Nucleus accumbens (tissue), 56 donors: Measurements from ENCODE around the gene HAGH.
A peak's percentile ranks its signal among the peaks of the same experiment; 100 is the strongest.
"Not testable (repeated sequence)": the region's sequence is repeated elsewhere in the genome, so short reads cannot be mapped to it uniquely, and the experiment has no call there.

Experiments
- DNase-seq, 56 donors: peaks; one replicate each; lab custom pipeline; 2025; lab: John Stamatoyannopoulos, UW

The HAGH gene

DNA sequence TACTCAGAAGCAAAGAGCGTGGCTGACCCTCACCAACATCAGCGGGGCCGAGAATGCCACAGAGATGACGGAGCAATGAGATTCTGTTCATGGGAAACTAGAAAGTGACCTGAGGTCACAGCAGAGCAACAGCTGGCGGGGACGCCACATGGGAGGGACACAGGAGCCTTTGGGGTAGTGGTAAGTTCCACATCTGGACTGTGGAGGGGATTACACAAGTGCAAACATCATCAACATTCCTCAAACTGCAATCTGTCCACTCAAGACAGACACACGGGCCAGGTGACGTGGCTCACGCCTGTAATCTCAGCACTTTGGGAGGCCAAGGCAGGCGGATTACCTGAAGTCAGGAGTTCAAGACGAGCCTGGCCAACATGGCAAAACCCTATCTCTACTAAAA, 11.2 kb downstream of the HAGH start:
- no peak for DNase-seq

DNA sequence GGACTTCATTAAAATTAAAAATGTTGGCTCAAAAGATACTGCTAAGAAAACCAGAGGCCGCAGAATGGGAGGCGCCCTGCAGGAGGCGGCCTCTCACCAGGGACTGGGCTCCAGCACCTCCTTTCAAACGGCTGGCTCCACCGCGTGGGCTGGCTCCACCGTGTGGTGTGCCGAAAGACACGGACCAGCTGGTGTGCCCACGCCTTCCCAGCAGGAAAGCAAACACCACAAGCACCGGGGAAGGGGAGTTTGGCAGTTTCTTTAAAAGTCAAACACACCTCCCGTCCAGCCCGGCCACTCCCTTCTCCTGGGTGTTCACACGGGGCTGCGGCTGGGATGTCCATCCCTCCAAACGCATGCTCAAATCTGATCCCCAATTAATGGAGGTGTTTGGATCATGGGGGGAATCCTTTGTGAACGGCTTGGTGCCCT, 13.9 kb downstream of the HAGH start:
- DNase-seq, result peak in 3 of 56 donors; percentile 3 to 29 (median 22)

DNA sequence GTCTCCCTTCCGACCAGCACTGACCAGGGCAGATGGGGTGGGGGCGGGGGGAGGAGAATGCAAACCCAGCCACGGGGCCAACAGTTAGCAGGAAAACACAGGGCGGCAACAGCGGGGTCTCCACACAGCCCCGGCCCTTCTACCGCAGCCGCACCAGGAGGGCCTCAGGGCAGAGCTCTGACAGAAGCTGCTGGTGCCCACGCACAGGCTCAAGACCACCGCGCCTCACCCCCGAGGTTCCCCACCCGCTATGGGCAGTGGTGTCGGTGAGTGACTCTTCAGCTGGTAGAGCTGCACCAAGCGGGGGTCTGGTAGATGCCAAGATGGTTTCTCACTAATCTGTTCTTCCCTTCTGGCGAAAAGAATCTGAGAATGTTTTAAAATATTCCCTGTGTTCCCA, 16.1 kb downstream of the HAGH start:
- no peak for DNase-seq

DNA sequence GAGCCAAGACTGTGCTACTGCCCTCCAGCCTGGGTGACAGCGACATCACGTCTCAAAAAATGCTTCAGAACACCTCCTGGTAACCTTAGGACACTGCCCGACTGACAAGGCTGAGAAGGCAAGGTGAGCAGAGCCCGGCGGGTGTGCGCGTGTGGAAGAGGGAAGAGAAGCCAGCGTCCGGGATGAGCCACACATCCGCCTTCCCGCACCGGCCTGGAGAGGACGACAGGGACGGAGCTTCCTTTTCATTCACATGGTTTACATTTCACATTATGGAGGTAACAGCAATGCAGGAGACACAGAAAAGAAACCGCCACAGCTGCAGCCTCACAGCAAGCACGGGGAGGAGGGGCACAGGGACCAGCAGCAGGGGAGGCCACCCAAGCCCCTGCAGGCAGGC, 16.5 kb downstream of the HAGH start:
- DNase-seq, result no peak

DNA sequence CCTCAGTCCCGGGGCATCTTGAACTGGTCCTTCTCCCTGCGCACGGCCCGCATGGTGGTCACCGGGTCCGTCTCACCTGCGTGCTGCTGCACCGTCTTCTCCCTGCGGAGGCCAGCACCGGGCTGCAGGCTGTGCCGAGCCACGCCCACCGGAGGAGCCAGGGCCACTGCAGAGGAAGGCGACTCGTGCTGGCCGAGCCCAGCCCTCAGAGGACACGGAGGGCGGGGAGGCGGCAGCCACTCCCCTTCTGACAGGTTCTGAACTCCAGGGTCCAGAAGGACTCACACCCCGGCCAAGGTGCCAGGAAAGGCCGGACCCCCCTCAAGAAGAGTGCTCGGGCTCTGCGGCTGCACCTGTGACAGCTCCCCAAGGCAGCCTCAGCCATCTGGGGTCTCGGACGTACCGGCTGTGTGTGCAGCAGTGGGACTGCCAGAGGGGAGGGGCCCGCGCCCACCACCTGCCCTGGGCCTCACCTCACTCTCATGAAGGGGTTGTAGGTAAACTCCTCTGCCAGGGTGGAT, 17.3 kb downstream of the HAGH start:
- DNase-seq, result no peak

DNA sequence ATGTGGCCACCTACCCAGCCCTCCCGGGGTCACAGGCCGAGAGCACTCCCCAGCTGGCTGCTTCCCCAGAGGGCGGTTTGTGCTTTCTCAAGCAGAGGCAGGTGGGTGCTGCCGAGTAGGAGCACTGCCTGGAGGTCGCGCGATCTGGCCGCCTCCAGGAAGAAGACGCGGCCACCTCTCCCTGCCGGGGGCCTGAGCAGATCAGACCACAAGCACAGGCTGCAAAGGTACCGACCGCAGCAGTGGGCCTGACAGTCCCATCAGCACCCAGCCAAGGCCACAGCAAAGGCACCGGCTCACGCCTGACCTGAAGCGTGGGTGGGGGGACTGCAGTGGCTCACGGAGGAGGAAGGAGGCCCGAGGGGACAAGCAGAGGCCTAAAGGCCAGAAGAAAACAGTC, 17.9 kb downstream of the HAGH start:
- DNase-seq, result no peak

- no peak for DNase-seq
Measured at GRCh38 chr16:1807626-1808025, 19.0 kb downstream of the HAGH start.

- no peak for DNase-seq
Measured at GRCh38 chr16:1800701-1801100, 25.9 kb downstream of the HAGH start.

- not testable (repeated sequence) for DNase-seq
Measured at GRCh38 chr16:1799263-1799662, 27.4 kb downstream of the HAGH start.

GRCh38 chr16:1794908-1795666, 31.5 kb downstream of the HAGH start:
- DNase-seq, result no peak

- no peak for DNase-seq
Measured at GRCh38 chr16:1794221-1794871, 32.3 kb downstream of the HAGH start.

DNA sequence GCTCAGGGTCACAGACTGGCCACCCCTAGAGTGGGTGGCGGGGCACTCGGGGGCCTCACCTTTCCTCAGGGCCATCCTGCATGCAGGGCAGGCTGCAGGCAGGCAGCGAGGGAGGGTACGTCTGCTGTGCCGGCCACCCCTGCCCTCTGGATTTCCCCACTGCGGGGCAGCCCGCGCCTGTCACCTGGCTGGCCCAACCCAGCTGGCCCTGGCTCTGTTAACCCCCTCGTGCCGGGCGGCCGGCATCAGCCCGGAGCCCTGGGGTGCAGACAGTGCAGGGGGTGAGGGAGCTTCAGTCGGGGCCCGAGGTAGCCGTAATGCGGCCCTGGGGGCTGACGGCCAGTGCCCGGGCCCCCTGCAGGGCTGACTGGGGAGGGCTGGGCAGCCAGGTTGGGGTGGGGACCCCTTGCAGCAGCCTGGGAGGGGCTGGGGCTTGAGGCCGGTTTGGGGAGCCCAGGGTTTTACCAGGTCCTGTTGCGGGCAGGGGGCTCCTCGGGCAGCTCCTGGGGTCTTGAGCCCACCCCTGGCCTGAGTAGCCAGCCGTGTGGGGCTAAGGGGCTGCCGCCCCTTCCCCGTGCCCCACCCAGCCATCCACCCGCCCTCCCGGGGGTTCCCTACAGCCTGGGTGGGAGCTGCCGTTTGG, 32.9 kb downstream of the HAGH start, which contains the start of gene IGFALS:
Gene IGFALS (minus strand): TSS at position 128 of the 643 bp plus-strand sequence. CDS start 53 bp downstream, at position 75.
- no peak for DNase-seq

- no peak for DNase-seq
Measured at GRCh38 chr16:1792836-1793577, 33.6 kb downstream of the HAGH start.

DNA sequence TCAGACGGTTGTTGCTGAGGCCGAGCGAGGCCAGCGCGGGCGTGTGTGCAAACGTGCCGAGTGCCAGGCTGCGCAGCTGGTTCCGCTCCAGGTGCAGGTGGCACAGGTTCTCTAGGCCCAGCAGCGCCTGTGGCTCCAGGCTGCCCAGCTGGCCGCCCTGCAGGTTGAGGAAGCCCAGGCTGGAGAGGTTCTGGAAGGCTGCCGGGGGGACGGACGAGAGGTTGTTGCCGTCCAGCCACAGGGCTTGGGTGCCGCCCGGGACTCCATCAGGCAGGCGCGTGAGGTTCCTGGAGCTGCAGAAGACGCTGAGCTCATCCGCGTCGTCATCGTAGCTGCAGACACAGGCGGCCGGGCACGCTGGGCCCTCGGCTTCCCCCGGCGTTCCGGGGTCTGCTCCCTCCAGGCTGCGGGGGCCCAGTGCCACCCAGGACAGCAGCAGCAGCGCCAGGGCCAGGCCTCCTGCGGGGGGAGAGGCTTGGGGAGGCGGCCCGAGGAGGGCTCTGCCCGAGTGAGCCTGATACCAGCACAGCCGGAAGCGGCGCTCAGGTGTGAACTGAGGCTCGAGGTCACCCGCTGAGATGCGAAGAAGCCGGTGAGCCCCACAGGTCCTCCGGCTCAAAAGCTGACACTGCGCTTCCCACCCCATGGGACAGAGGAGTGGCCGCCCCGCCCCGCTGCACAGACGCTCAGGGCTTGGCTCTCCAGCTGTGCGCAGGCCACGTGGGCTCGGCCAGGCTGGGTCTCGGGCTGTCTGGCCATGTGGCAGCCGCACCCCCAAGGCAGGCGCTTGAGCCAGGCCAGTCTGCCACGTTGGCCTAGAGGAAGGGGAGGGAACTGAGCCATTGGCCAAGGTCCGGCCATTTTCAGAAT, 34.4 kb downstream of the HAGH start:
- DNase-seq, result no peak

DNA sequence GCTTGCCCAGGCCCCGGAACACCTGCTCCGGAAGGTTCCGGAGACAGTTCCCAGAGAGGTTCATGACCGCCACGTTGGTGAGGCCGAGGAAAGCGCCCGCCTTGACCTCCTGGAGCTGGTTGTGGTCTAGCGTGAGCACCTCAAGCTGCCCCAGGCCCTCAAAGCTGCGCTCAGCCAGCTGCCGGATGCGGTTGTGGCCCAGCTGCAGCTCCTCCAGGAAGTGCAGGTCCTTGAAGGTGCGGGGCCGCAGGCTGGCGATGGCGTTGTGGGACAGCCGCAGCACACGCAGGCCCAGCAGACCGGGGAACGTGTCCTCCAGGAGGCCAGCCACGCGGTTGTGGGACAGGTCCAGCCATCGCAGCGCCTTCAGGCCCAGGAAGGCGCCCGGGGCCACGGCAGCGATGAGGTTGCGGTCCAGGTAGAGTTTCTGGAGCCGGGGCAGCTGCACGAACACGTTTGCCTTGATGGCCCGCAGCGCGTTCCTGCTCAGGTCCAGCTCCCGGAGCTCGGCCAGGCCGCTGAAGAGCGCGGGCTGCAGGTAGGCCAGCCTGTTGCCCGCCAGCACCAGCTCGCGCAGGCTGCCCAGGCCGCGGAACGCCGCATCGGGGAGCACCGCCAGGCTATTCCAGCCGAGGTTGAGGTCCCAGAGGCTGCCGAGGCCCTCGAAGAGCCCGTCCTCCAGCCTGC, 35.2 kb downstream of the HAGH start:
- no peak for DNase-seq

GRCh38 chr16:1790611-1791255, 35.9 kb downstream of the HAGH start:
- DNase-seq, result no peak

- DNase-seq, result no peak
Measured at GRCh38 chr16:1790261-1790610, 36.4 kb downstream of the HAGH start.

GRCh38 chr16:1789643-1790045, 37.0 kb downstream of the HAGH start:
- DNase-seq, result no peak

DNA sequence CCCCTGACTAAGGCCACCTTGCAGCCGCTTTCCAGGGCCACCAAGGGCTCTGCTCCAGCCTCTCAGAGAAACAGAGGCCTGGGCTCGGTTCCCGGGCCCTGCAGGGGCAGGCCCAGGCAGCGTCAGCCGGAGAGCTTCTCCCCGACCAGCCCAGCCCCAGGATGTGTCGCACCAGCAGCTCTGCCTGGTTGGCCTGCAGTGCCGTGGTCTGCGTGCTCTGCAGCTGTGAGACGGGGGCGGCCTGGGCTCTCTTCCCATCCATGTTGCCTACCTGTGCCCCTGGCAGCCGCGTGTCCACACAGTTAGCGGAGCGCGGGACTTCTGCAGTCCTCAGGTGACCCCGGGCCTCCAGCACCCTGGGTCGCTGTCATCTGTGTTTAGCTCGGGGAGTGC, 37.9 kb downstream of the HAGH start:
- no peak for DNase-seq
